Glomerular endothelial cell (primary cell): ENCODE measurements around the gene NLK. TPM values are rescaled to one million over a fixed set of nuclear protein-coding genes. Genes with fewer than 3 reads are reported as not detected.
"Not testable (repeated sequence)": the region's sequence is repeated elsewhere in the genome, so short reads cannot be mapped to it uniquely, and the experiment has no call there.

Experiments
- DNase-seq: peaks from one replicate; pipeline ENCODE4 v3.0.0-alpha.2; 2011; ENCODE audit warnings: low read depth, low spot score; ENCODE audit errors: extremely low read depth
- total RNA-seq: library from RNA; depleted of rRNA; stranded (reverse); fragments of >200 nt; gene quantifications from 2 replicates; pipeline ENCODE4 v1.2.3, GENCODE V29; 2015

NLK gene
- total RNA-seq, 1 donor from 2014 or later = 40.8 TPM

DNA sequence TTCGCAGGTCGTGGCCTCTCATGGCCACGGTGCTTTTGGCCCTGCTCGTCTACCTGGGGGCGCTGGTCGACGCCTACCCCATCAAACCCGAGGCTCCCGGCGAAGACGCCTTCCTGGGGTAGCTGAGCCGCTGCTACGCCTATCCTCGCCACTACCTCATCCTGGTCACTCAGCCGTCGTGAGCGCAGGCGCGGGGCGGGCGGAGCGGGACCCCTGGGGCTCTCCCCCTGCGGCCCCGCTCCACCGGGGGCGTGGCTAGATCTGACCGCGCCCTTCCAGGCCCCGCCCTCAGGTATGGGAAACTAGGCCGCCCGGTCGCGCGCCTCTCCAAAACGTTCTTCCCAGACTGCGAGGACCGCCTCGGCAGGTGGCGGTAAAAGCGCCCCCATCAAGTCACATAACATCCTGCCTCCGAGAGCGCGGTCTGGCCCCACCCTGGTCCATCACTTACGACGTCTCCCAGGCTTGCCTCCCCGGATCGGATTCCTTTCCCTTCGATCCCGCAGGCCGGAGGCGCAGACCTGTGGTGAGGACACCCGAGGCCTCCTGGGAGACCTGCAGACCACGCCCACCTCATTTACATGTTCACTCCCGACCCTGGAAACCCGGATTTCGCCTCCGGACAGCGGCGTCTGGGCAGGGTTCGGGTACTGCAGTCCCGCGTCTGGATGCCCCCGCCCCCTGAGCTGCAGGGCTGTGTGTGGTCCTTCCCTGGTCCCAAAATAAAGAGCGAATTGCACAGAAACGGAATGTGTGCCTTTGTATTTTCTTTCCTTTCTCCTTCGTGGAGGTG is 185.0 kb downstream of the NLK start:
- no peak for DNase-seq

DNA sequence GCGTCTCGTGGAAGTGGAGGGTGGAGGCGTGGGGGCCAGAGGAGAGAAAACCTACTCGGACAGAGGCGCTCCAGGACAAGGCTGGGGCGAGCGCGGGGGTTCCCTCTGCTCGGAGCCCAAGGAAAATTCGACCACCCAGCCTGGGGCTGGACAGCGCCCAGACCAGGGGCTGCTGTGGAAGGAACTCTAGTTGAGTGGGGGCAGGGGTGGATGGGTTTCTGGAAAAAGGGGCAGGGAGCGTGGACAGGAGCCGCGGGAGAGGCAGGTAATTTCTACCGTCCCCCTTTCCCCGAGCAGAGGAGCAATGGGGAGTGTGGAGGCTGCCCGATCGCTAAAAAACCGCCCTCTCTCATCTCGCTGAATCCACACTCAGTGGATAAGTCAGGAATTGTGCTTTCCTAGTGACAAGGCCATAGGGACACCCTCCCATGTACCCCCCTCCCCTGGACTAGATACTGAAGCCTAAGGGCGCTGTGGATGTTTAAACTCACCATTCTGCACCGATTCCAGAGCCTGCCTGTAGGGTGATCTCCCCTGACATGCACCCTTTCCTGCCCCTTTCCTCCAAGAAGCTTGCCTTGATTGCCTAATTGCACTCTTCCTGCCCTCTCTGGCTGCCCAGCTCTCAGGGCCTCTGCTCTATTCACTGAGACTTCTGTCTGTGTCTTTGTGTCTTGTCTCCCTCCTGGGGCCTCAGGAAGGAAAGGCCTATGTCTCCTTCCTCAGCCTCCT is 185.8 kb downstream of the NLK start:
- DNase-seq = no peak

DNA sequence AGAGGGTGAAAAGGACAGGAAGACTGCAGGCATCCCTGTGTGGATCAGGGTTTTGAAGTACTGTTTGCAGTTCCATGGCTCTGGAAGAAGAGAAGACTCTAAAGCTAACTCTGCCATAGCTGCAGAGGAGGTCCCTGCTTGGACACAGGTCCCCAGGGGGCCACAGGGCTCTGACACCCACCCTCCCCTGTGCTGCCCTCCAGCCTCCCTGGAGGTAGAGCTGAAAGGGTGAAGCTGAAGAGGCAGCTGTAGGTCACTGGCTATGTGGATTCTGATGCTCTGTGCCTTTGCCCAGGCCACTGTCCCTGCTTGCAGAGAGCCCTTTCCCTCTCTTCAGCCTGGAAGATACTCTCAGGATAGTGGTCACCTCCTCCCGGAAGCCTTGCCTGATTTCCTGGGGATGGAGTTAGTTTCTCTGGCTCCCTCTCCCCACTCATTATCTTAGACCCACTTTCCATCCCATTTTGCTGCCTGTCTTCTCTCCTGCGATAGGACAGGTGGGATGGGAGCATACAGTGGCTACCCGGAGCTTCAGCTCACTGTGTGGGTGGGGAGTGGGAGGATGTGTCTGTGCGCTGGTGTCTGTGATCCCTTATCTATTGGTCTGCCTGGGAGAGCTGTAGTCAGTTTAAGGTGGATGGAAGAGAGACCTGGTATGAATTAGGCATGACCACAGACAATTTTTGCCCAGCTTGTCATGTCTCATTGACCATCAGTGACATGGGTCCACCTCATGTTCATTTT is 186.7 kb downstream of the NLK start:
- DNase-seq = no peak

DNA sequence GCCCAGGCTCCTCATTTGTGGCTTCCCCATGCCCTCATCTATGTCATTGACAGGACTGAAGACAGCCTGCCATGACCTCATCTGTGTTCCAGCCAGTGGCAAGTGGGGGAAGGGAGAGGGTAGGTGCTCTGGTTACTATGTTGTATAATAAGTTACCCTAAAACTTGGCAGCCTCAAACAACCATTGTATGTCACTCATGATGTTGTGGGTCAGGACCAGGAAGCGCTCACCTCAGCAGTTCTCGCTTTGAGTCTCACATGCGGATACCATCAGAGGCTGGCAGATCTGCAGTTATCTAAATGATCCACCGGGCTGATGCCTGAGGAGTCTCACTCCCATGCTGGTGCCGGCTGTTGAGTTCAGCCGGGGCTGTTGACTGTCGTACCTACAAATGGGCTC is 187.5 kb downstream of the NLK start:
- no peak for DNase-seq

DNA sequence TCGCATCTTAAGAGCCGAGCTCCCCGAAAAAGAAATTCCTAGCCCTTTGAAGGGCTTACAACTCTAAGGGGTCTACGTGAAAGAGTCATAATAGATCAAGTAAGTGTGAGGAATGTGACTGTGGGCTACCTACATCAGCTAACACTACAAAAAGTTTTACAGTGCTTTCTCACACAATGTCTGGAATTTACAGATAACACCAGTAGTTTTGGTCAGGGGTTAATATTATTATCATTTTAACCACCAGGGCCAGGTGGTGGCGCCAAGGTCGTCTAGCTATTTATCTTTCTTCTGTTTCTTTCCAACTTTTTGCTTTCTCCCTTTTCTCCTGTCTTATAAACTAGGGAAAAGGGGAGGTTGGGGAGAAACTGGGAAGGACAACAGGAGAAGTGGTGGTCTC is 188.1 kb downstream of the NLK start:
- DNase-seq = not testable (repeated sequence)

DNA sequence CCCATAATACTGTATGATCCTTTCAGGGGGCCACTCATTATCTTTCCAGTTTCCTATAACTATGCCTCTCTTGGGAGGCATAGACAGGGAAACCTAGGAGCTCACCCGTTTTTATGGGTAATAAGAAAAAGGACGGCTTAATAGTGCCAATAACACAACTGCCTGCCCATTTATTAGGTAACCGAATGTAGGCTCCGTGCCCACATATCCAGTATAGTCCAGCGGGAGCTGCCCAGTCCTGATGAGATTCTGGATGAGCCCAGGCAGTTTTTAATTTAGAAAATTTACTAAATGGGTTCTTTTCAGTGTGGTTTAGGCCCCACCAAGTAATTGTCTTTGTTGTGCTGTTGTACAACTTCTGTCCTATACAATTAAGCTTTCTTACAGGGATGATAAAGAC is 189.1 kb downstream of the NLK start:
- not testable (repeated sequence) for DNase-seq

DNA sequence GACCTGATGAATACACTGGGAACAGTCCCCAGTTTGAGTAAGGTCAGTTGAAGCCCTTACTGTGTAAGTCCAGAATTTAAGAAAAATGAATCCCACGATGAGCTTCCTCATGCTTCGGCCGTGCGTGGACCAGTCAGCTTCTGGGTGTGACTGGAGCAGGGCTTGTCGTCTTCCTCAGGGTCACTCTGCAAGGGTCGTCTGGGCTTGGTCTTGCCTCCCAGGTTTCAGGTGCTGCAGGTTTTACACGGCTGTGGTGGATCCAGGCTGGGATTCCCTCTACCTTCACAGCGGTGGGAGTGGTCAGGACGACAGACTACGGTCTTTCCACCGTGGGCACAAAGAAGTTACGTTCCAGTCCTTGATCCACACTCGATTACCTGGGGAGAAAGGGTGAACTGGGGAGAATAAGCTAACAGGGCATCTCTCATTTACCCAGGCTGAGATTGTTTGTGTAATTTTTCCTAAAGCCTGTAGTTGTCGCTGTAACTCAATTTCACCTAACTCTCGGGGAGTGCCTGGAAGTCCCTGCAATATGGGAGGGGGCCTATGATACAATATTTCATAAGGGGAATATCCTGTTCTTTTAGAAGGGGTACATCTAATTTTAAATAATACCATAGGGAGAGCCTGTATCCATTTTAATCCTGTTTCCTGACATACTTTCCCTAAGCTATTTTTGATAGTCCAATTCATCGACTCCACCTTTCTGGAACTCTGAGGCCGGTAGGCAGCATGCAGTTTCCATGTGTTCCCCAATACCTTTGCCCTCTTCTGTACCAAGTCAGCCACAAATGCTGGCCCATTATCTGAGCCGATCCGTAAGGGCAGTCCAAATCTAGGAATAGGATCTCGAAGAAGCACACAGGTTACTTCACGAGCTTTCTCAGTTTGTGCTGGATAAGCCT is 190.7 kb downstream of the NLK start:
- not testable (repeated sequence) for DNase-seq

DNA sequence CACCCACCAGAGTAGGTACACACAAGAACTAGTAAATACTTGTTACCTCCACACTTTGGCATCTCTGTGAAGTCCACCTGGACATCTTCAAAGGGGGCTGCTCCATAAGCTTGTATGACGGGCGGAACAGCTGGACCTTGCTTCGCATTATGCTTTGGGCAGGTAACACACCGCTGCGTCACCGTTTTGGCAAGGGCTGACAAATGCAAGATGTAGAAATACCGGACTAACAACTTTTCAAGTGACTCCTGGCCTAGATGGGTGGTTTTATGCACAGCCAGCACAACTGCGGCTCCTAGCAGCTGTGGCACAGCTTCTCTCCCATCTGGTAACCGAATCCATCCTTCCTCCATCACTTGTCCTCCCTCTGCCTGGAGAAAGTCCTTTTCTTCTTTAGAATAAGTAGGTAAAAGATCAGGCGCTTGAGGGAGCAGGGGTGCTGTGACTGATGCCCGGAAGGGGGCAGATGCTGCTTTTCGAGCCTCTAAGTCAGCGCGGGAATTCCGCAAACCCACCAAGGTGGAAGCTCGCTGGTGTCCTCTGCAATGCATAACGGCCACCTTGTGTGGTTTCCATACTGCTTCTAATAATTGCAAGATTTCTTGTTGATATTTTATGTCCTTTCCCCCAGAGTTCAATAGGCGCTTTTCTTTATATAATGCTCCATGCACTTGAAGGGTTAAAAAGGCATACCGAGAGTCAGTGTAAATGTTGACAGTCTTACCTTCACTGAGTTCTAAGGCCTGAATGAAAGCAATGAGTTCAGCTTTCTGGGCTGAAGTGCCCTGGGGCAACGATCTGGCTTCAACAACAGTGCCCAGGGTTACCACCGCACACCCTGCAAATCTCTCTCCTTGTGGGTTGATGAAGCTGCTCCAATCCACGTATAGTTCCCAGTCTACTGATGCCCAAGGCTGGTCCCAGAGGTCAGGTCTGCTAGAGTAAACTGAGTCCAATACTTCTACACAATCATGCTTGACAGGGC is 191.7 kb downstream of the NLK start:
- not testable (repeated sequence) for DNase-seq

DNA sequence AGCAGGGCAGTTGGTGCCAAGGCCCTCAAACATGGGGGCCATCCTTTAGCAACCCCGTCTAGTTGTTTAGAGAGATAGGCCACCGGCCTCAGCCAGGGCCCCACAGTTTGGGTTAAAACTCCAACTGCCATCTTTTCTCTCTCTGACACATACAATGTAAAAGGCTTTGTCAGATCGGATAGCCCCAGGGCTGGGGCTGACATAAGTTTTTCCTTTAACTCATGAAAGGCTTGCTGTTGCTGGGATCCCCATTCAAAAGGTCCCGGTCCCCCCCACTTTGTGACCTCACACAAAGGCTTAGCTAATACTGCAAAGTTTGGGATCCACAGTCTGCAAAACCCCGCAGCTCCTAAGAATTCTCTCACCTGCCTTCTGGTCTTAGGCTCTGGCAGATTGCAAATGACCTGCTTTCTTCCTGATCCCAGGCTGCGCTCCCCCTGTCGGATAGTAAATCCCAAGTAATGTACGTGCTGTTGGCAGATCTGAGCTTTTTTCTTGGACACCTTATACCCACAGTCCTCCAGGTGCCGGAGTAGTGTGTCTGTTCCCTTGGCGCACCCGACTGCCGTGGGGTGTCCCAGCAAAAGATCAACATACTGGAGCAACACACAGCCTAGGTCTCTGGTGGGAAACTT is 192.7 kb downstream of the NLK start:
- DNase-seq = not testable (repeated sequence)

DNA sequence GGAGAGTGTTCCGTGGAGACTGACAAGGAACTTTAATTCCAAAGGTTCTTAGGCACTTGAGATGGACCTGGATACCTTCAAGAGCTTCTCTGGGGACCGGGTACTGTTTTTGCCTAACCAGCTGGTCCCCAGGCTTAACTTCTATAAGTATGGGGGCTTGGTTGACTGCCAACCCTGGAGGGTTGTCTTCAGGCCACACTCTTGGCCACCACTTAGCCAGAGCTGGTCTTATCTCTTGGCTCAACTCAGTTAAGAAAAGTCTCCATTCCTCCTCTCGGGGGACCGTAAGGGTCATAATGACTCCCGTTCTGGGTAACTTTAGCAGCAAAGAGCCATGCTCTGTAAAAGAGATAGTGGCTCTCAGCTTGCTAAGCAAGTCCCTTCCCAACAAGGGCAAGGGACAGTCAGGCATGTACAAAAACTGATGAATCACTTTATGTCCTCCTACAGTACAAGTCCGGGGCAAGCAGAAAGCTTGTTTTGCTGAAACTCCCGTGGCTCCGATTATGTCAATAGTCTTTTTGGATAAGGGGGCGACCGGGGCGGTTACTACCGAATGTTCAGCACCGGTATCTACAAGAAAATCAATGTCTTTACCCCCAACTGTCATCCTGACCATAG is 193.7 kb downstream of the NLK start:
- not testable (repeated sequence) for DNase-seq

DNA sequence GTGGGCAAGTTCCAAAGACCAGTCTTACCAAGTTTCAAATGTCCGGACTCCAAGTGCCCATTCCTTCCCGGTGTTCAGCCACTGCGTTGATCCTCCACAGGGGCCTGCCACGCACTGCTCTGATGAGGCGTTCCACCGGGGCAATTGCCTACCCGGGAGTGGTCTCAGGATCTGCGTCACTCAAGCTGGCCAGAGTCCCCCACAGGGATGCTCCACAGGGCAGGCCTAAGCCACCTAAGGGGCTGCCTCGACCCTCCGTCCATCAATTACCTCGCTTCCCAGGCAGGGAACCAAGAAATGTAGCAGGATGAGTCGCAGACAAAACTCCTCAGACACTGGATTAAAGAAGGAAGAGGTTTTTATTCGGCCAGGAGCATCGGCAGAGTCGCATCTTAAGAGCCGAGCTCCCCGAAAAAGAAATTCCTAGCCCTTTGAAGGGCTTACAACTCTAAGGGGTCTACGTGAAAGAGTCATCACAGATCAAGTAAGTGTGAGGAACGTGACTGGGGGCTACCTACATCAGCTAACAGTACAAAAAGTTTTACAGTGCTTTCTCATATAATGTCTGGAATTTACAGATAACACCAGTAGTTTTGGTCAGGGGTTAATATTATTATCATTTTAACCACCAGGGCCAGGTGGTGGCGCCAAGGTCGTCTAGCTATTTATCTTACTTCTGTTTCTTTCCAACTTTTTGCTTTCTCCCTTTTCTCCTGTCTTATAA is 196.2 kb downstream of the NLK start:
- not testable (repeated sequence) for DNase-seq

DNA sequence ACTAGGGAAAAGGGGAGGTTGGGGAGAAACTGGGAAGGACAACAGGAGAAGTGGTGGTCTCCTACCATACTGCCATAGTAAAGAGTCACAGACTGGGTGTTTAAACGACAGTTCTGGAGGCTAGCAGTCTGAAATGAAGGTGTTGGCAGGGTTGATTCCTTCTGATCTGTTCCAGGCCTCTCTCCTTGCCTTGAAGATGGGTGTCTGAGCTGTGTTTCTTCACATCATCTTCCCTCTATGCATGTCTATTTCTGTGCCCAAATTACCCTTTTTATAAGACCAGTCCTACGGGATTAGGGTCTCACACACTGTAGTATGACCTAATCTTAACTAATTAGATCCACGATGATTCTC is 196.8 kb downstream of the NLK start:
- DNase-seq = no peak

DNA sequence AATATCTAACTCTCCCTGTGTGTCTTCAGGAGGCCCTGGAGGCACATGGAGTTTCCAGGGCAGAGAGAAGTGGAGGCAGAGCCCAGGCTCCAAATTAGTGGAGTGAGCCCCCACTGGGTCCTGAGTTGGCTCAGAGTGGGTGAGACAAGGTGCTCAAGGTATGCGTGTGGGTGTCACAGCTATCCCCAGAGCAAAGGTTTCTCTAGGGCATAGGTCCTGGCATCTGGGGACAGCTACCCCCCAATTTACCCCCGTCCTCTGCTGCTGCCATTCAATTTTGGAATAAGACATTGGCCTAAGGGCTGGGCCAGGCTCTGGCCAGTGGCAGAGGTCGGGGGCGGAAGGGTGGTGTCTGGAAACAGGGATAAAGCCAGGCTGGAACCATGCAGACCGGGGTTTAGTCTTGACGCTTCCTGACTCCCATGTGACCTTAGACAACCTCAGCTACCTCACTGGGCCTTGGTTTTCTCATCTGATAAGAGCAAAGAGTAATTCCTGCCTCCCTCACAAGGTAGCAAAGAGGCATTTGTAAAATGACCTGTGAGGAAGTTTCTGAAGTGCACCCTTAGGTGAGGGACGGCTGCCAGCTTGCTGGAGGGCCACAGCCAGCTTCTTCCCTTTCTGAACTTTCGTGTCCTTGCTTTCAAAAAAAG is 198.3 kb downstream of the NLK start:
- no peak for DNase-seq

DNA sequence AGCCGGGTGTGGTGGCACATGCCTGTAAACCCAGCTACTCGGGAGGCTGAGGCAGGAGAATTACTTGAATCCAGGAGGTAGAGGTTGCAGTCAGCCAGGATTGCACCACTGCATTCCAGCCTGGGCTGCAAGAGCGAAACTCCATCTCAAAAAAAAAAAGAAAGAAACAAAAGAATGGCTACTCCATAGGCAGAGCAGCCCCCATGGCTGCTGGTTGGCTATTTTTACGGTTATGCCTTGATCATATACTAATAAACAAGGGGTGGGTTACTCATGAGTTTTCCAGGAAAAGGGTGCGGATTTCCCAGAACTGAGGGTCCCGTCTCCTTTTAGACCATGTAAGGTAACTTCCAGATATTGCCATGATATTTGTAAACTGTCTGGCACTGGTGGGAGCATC is 200.3 kb downstream of the NLK start:
- no peak for DNase-seq

DNA sequence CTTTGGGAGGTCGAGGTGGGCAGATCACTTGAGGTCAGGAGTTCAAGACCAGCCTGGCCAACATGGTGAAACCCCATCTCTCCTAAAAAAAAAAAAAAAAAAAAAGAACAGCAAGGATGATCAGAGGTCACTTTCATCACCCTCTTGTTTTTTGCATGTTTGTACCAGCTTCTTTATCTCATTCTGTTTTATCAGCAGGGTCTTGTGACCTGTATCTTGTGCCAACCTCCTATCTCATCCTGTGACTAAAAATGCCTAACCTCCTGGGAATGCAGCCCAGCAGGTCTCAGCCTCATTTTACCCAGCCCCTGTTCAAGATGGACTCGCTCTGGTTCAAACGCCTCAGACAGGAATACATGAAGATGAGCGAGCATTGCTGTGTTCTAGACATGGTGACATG is 200.8 kb downstream of the NLK start:
- DNase-seq = not testable (repeated sequence)

DNA sequence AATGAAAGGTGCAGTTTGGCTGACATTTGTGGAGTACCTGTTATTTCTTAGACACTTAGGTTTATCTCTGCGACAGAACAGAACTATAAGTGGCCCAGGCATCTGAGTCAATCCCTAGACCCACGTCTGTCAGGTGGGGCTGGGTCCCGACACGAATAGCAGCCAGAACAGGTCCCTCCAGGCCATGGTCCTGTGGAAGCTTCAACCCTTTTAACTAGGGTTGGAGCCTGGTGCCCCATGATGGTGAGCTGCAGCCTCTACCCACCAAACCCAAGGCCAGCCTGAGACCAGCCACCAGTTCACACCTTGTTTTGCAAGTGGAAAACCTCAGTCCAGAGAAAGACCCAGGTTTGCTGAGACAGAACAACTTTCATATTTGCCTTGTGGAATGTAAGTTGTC is 202.0 kb downstream of the NLK start:
- no peak for DNase-seq
